Measurements from ENCODE around the gene DENND6B. TPM values are rescaled to one million over a fixed set of nuclear protein-coding genes. Genes with fewer than 3 reads are reported as not detected.

The DENND6B gene
- total and polyA plus RNA-seq, 2 of the 13 experiments (the other 11 are each of a cell fraction or from before 2014, with no cell fraction given) = 0.95 to 3.8 TPM

DNA sequence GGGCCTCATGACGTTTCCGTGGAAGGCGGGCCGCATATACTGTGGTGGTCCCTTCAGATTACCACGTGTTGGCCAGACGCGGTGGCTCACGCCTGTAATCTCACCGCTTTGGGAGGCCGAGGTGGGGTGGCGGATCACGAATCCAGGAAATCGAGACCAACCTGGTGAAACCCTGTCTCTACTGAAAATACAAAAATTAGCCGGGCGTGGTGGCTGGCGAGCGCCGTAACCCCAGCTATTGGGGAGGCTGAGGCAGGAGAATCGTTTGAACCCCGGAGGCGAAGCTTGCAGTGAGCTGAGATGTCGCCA, 853 bp upstream of the DENND6B start (continued):
- TF ChIP-seq ZBTB33 (CRISPR knock-in tag; IDR thresholded peaks at IDR 0.05) = peak; percentile 84; the same call in 1 of the 2 replicates
- TF ChIP-seq SNAI1 (CRISPR knock-in tag; IDR thresholded peaks at IDR 0.05; ENCODE audit: borderline replicate concordance) = 0 out of 2 replicates have a peak, but pooled peaks have one; percentile 61
- TF ChIP-seq PCBP1 (IDR thresholded peaks at IDR 0.05; ENCODE audit: borderline replicate concordance, low read depth, low read length) = no peak
- TF ChIP-seq, protein P1, sequence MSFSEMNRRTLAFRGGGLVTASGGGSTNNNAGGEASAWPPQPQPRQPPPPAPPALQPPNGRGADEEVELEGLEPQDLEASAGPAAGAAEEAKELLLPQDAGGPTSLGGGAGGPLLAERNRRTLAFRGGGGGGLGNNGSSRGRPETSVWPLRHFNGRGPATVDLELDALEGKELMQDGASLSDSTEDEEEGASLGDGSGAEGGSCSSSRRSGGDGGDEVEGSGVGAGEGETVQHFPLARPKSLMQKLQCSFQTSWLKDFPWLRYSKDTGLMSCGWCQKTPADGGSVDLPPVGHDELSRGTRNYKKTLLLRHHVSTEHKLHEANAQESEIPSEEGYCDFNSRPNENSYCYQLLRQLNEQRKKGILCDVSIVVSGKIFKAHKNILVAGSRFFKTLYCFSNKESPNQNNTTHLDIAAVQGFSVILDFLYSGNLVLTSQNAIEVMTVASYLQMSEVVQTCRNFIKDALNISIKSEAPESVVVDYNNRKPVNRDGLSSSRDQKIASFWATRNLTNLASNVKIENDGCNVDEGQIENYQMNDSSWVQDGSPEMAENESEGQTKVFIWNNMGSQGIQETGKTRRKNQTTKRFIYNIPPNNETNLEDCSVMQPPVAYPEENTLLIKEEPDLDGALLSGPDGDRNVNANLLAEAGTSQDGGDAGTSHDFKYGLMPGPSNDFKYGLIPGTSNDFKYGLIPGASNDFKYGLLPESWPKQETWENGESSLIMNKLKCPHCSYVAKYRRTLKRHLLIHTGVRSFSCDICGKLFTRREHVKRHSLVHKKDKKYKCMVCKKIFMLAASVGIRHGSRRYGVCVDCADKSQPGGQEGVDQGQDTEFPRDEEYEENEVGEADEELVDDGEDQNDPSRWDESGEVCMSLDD (CRISPR knock-in tag; IDR thresholded peaks at IDR 0.05; ENCODE audit: borderline replicate concordance) = no peak
- TF ChIP-seq SIN3B (IDR thresholded peaks at IDR 0.05; ENCODE audit: low read length) = no peak
- TF ChIP-seq ZNF879 (CRISPR knock-in tag; IDR thresholded peaks at IDR 0.05) = no peak
- TF ChIP-seq ZBTB4 (CRISPR knock-in tag; IDR thresholded peaks at IDR 0.05; ENCODE audit: borderline replicate concordance) = peak; percentile 54; the same call in 1 of the 2 replicates
- 0 out of 2 replicates have a peak, but pooled peaks have one; percentile 2 for TF ChIP-seq ZNF280D (CRISPR knock-in tag; IDR thresholded peaks at IDR 0.05)
- peak; percentile 68; the same call in 1 of the 2 replicates for TF ChIP-seq MEF2D (CRISPR knock-in tag; IDR thresholded peaks at IDR 0.05)
- no peak for TF ChIP-seq ZNF7 (CRISPR knock-in tag; IDR thresholded peaks at IDR 0.05)
- no peak for TF ChIP-seq FOXA1 (IDR thresholded peaks at IDR 0.05)
- no peak for TF ChIP-seq FOXA1 (CRISPR knock-in tag; IDR thresholded peaks at IDR 0.05)
- no peak for TF ChIP-seq NR2C2 (CRISPR knock-in tag; IDR thresholded peaks at IDR 0.05; ENCODE audit: borderline replicate concordance)
- no peak for TF ChIP-seq ARHGAP35 (CRISPR knock-in tag; IDR thresholded peaks at IDR 0.05; ENCODE audit: borderline replicate concordance)
- TF ChIP-seq ZFP36L1 (CRISPR knock-in tag; IDR thresholded peaks at IDR 0.05) = no peak

Data from HepG2 (cell line).